ENCODE measurements around the gene KIF1C. TPM values are rescaled to one million over a fixed set of nuclear protein-coding genes. Genes with fewer than 3 reads are reported as not detected.

The KIF1C gene
- total RNA-seq, 2 donors from 2014 or later, result 108 to 133 TPM

- Mint-ChIP-seq H3K4me3 (no peak overlapping the region), H3K4me1 (peaks cover 23% of the 10 kb centered on the region), H3K27ac (no peak overlapping the region), H3K36me3 (ENCODE audit: low read depth) (peaks cover 34% of the 10 kb centered on the region), H3K27me3 (ENCODE audit: insufficient read depth) (peaks cover 46% of the 10 kb centered on the region), H3K9me3 (no peaks in the 10 kb centered on the region)
- peaks cover 60% of the 10 kb centered on the region for H3K36me3 ChIP-seq (ENCODE audit: control insufficient read depth, insufficient read depth, low read length)
- no peaks in the 10 kb centered on the region for H3K9me3 ChIP-seq (ENCODE audit: control insufficient read depth, low read length)
- TF ChIP-seq, protein P1, sequence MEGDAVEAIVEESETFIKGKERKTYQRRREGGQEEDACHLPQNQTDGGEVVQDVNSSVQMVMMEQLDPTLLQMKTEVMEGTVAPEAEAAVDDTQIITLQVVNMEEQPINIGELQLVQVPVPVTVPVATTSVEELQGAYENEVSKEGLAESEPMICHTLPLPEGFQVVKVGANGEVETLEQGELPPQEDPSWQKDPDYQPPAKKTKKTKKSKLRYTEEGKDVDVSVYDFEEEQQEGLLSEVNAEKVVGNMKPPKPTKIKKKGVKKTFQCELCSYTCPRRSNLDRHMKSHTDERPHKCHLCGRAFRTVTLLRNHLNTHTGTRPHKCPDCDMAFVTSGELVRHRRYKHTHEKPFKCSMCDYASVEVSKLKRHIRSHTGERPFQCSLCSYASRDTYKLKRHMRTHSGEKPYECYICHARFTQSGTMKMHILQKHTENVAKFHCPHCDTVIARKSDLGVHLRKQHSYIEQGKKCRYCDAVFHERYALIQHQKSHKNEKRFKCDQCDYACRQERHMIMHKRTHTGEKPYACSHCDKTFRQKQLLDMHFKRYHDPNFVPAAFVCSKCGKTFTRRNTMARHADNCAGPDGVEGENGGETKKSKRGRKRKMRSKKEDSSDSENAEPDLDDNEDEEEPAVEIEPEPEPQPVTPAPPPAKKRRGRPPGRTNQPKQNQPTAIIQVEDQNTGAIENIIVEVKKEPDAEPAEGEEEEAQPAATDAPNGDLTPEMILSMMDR (conservative IDR thresholded peaks at IDR 0.05), result no peak
- peak; percentile 42 for DNase-seq
- WGBS, 2 experiments (ENCODE audit: insufficient coverage in 1 of 2, insufficient read length in 1 of 2), result 86 to 94% methylated on average over 5 to 10 of the region's 10 CpGs
- no peak overlapping the region for H3K4me3 ChIP-seq (ENCODE audit: low read length)
- H3K9ac ChIP-seq (ENCODE audit: extremely low read depth, low read length, poor library complexity, severe bottlenecking), result no peak overlapping the region
- peaks cover 6% of the 10 kb centered on the region for H3K4me1 ChIP-seq (ENCODE audit: control insufficient read depth, insufficient read depth, low read length)
- peaks cover 8% of the 10 kb centered on the region for H3K27me3 ChIP-seq (ENCODE audit: control insufficient read depth, insufficient read depth, low read length, poor library complexity, severe bottlenecking)
- no peak overlapping the region for H3K27ac ChIP-seq (ENCODE audit: low read depth, low read length)
Measured at GRCh38 chr17:4973256-4974114, 24.3 kb upstream of the KIF1C start.

DNA sequence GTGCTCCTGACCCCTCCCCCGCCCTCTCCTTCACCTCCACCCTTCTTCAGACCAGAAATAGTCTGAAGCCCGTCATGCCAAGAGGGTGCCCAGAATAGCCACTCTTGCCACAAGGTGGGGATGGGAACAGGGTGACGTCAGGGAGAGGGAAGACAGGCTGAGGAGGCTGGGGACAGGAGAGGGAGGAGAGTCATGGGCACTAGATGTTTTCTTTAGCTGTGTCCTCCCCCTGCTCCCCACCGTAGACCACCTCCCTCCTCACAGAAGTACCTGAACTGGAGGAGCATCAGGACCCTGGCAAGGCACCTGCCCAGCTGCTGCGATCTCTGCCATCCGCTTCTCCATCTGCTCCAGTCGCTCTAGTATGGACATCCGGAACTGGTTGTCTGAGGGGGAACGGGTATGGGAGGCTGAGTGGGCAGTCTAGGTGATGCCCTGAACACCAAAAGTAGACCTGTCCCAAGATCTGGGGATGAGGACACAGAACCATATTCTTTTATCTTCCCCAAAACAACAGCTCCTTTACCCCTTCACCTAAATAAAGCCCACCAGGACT lies 23.6 kb upstream of the KIF1C start:
- Histone ChIP-seq H3K4me1 (ENCODE audit: control insufficient read depth, insufficient read depth, low read length) (peaks cover 3% of the 10 kb centered on the region), H3K9ac (ENCODE audit: extremely low read depth, low read length, poor library complexity, severe bottlenecking) (no peak overlapping the region), H3K36me3 (ENCODE audit: control insufficient read depth, insufficient read depth, low read length) (peaks cover 60% of the 10 kb centered on the region), H3K4me3 (ENCODE audit: low read length) (no peak overlapping the region), H3K9me3 (ENCODE audit: control insufficient read depth, low read length) (no peaks in the 10 kb centered on the region), H3K27ac (ENCODE audit: low read depth, low read length) (no peak overlapping the region), H3K27me3 (ENCODE audit: control insufficient read depth, insufficient read depth, low read length, poor library complexity, severe bottlenecking) (peaks cover 13% of the 10 kb centered on the region)
- WGBS, 2 experiments (ENCODE audit: insufficient coverage in 1 of 2, insufficient read length in 1 of 2), result 93 to 100% methylated on average over 3 to 9 of the region's 9 CpGs
- Mint-ChIP-seq H3K9me3 (no peaks in the 10 kb centered on the region), H3K27me3 (ENCODE audit: insufficient read depth) (peaks cover 52% of the 10 kb centered on the region), H3K36me3 (ENCODE audit: low read depth) (peaks cover 36% of the 10 kb centered on the region), H3K4me1 (peaks cover 17% of the 10 kb centered on the region), H3K4me3 (no peak overlapping the region), H3K27ac (no peak overlapping the region)
- TF ChIP-seq, protein P1 (conservative IDR thresholded peaks at IDR 0.05), result no peak
- peak; percentile 42 for DNase-seq

DNA sequence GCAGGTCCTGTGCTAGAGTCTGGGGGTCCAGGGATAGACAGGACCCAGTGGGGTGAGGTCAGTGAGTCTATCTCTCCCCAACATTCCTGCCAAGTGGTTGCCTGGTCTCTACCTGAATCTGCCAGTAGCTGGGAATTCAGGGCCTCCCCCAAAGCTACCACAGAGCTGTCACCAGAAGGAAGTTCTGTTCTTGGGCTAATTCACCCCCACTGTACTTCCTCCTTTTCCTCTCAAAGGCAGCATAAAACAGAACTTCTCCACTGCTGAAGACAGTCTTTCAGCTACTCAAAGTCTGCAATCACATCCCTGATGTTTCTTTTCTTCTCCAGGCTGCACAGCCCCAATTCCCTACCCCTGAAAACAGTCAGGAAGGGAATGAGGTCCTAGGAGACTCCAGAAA lies 19.0 kb upstream of the KIF1C start:
- Mint-ChIP-seq H3K27me3 (ENCODE audit: insufficient read depth) (peaks cover 61% of the 10 kb centered on the region), H3K9me3 (no peaks in the 10 kb centered on the region), H3K4me3 (no peak overlapping the region), H3K36me3 (ENCODE audit: low read depth) (peaks cover 35% of the 10 kb centered on the region), H3K27ac (no peak overlapping the region), H3K4me1 (peaks cover 8% of the 10 kb centered on the region)
- Histone ChIP-seq H3K27ac (ENCODE audit: low read depth, low read length) (no peak overlapping the region), H3K27me3 (ENCODE audit: control insufficient read depth, insufficient read depth, low read length, poor library complexity, severe bottlenecking) (peaks cover 13% of the 10 kb centered on the region), H3K4me1 (ENCODE audit: control insufficient read depth, insufficient read depth, low read length) (peaks cover 3% of the 10 kb centered on the region), H3K9ac (ENCODE audit: extremely low read depth, low read length, poor library complexity, severe bottlenecking) (no peak overlapping the region), H3K4me3 (ENCODE audit: low read length) (no peak overlapping the region), H3K36me3 (ENCODE audit: control insufficient read depth, insufficient read depth, low read length) (peaks cover 31% of the 10 kb centered on the region), H3K9me3 (ENCODE audit: control insufficient read depth, low read length) (no peaks in the 10 kb centered on the region)
- no peak for DNase-seq
- TF ChIP-seq, protein P1 (conservative IDR thresholded peaks at IDR 0.05), result no peak

Measured in endodermal cell (in vitro differentiated cells).